Measurements from ENCODE around the gene CACNA1B. TPM values are rescaled to one million over a fixed set of nuclear protein-coding genes. Genes with fewer than 3 reads are reported as not detected.

The CACNA1B gene
- total RNA-seq, 2 donors from 2014 or later = 3.6 to 7.9 TPM

GRCh38 chr9:138075961-138076649 is 198.5 kb downstream of the CACNA1B start:
- Mint-ChIP-seq H3K27ac (no peak overlapping the region), H3K4me1 (peaks cover 7% of the 10 kb centered on the region), H3K36me3 (ENCODE audit: low read depth) (peaks cover 42% of the 10 kb centered on the region), H3K27me3 (ENCODE audit: insufficient read depth) (no peaks in the 10 kb centered on the region), H3K4me3 (no peak overlapping the region), H3K9me3 (peaks cover 2% of the 10 kb centered on the region)
- Histone ChIP-seq H3K9me3 (ENCODE audit: control insufficient read depth, low read length) (peaks cover 27% of the 10 kb centered on the region), H3K27ac (ENCODE audit: low read depth, low read length) (no peak overlapping the region), H3K36me3 (ENCODE audit: control insufficient read depth, insufficient read depth, low read length) (no peaks in the 10 kb centered on the region), H3K4me1 (ENCODE audit: control insufficient read depth, insufficient read depth, low read length) (no peaks in the 10 kb centered on the region), H3K27me3 (ENCODE audit: control insufficient read depth, insufficient read depth, low read length, poor library complexity, severe bottlenecking) (no peaks in the 10 kb centered on the region), H3K4me3 (ENCODE audit: low read length) (no peak overlapping the region), H3K9ac (ENCODE audit: extremely low read depth, low read length, poor library complexity, severe bottlenecking) (no peak overlapping the region)
- DNase-seq = peak; percentile 28
- 82 to 83% methylated on average over 9 to 14 of the region's 14 CpGs for WGBS, 2 experiments (ENCODE audit: insufficient coverage in 1 of 2, insufficient read length in 1 of 2)
- no peak for TF ChIP-seq CTCF (conservative IDR thresholded peaks at IDR 0.05)

- Histone ChIP-seq H3K27ac (ENCODE audit: low read depth, low read length) (no peak overlapping the region), H3K9me3 (ENCODE audit: control insufficient read depth, low read length) (peaks cover 32% of the 10 kb centered on the region), H3K27me3 (ENCODE audit: control insufficient read depth, insufficient read depth, low read length, poor library complexity, severe bottlenecking) (no peaks in the 10 kb centered on the region), H3K4me3 (ENCODE audit: low read length) (no peak overlapping the region), H3K9ac (ENCODE audit: extremely low read depth, low read length, poor library complexity, severe bottlenecking) (no peak overlapping the region), H3K36me3 (ENCODE audit: control insufficient read depth, insufficient read depth, low read length) (no peaks in the 10 kb centered on the region), H3K4me1 (ENCODE audit: control insufficient read depth, insufficient read depth, low read length) (no peaks in the 10 kb centered on the region)
- 79 to 98% methylated on average over 4 to 5 of the region's 5 CpGs for WGBS, 2 experiments (ENCODE audit: insufficient coverage in 1 of 2, insufficient read length in 1 of 2)
- no peak for TF ChIP-seq CTCF (conservative IDR thresholded peaks at IDR 0.05)
- no peaks in the 10 kb centered on the region for H3K27me3 Mint-ChIP-seq (ENCODE audit: insufficient read depth)
- DNase-seq = peak; percentile 18
- H3K36me3 Mint-ChIP-seq (ENCODE audit: low read depth) = peaks cover 47% of the 10 kb centered on the region
- H3K27ac Mint-ChIP-seq = no peak overlapping the region
- peaks cover 2% of the 10 kb centered on the region for H3K9me3 Mint-ChIP-seq
- H3K4me1 Mint-ChIP-seq = peaks cover 7% of the 10 kb centered on the region
- no peak overlapping the region for H3K4me3 Mint-ChIP-seq
Observed at GRCh38 chr9:138076650-138077009, 199.0 kb downstream of the CACNA1B start.

- H3K4me1 ChIP-seq (ENCODE audit: control insufficient read depth, insufficient read depth, low read length) = no peaks in the 10 kb centered on the region
- no peak overlapping the region for H3K27ac ChIP-seq (ENCODE audit: low read depth, low read length)
- H3K4me1 Mint-ChIP-seq = peaks cover 7% of the 10 kb centered on the region
- no peak overlapping the region for H3K9ac ChIP-seq (ENCODE audit: extremely low read depth, low read length, poor library complexity, severe bottlenecking)
- H3K27me3 Mint-ChIP-seq (ENCODE audit: insufficient read depth) = no peaks in the 10 kb centered on the region
- H3K36me3 ChIP-seq (ENCODE audit: control insufficient read depth, insufficient read depth, low read length) = no peaks in the 10 kb centered on the region
- H3K9me3 ChIP-seq (ENCODE audit: control insufficient read depth, low read length) = peaks cover 36% of the 10 kb centered on the region
- H3K27me3 ChIP-seq (ENCODE audit: control insufficient read depth, insufficient read depth, low read length, poor library complexity, severe bottlenecking) = no peaks in the 10 kb centered on the region
- TF ChIP-seq CTCF (conservative IDR thresholded peaks at IDR 0.05) = no peak
- H3K4me3 ChIP-seq (ENCODE audit: low read length) = no peak overlapping the region
- 87 to 97% methylated on average over 7 to 9 of the region's 9 CpGs for WGBS, 2 experiments (ENCODE audit: insufficient coverage in 1 of 2, insufficient read length in 1 of 2)
- H3K27ac Mint-ChIP-seq = no peak overlapping the region
- no peak overlapping the region for H3K4me3 Mint-ChIP-seq
- H3K9me3 Mint-ChIP-seq = peaks cover 3% of the 10 kb centered on the region
- peak; percentile 22 for DNase-seq
- peaks cover 51% of the 10 kb centered on the region for H3K36me3 Mint-ChIP-seq (ENCODE audit: low read depth)
Observed at GRCh38 chr9:138077126-138077525, 199.5 kb downstream of the CACNA1B start.

Data from endodermal cell (in vitro differentiated cells).